A549 (cell line): Measurements from ENCODE around the gene ADAM12.
"Not testable (repeated sequence)": the region's sequence is repeated elsewhere in the genome, so short reads cannot be mapped to it uniquely, and the experiment has no call there.

Experiments used
- CBX8 ChIP-seq: fragments of 200-600 bp; sonication (generic); IDR thresholded peaks from 2 replicates; pipeline ENCODE4 v1.6.1; 2016
- CTCF ChIP-seq: fragments of >200 bp; sonication (Bioruptor Twin); formaldehyde crosslinking; IDR thresholded peaks from 3 replicates; pipeline ENCODE4 v1.5.1; 2016
- EP300 ChIP-seq, 2 experiments: fragments of >200 bp; sonication (Bioruptor Twin); formaldehyde crosslinking; IDR thresholded peaks; 2 replicates in 1 of 2; 3 replicates in 1 of 2; pipeline ENCODE4 v1.6.1; 2016 to 2017
- MAFK ChIP-seq: fragments of 450-650 bp; IDR thresholded peaks from 2 replicates; pipeline ENCODE4 v1.6.1; 2014; ENCODE audit not compliant: partially characterized antibody
- MAX ChIP-seq: IDR thresholded peaks from 2 replicates; pipeline ENCODE4 v1.6.1; 2012
- MAZ ChIP-seq: fragments of 150-350 bp; IDR thresholded peaks from 2 replicates; pipeline ENCODE4 v1.6.1; 2014; ENCODE audit warnings: antibody characterized with exemption, low read depth, low read length, borderline replicate concordance
- NPAS2 ChIP-seq: fragments of 250-450 bp; sonication (Bioruptor Pico); IDR thresholded peaks from 2 replicates; pipeline ENCODE4 v1.8.0; 2022; ENCODE audit warnings: mild to moderate bottlenecking, moderate library complexity, borderline replicate concordance
- PHF8 ChIP-seq: fragments of 200-600 bp; sonication (generic); IDR thresholded peaks from 2 replicates; pipeline ENCODE4 v1.6.1; 2016; ENCODE audit warnings: low read depth, mild to moderate bottlenecking, antibody characterized with exemption, moderate library complexity, borderline replicate concordance
- POLR2A ChIP-seq: IDR thresholded peaks from 2 replicates; pipeline ENCODE4 v1.6.1; 2012; ENCODE audit warnings: mild to moderate bottlenecking, low read length
- POLR2AphosphoS2 ChIP-seq: conservative IDR thresholded peaks from 2 replicates; pipeline ENCODE4 v1.6.1; 2012; ENCODE audit warnings: low read length, improper control_type of control experiment, inconsistent platforms
- REST ChIP-seq: fragments of 200-600 bp; sonication (generic); IDR thresholded peaks from 2 replicates; pipeline ENCODE4 v1.6.1; 2016; ENCODE audit warnings: antibody characterized with exemption, mild to moderate bottlenecking, moderate library complexity
- RFX5 ChIP-seq: fragments of 450-650 bp; IDR thresholded peaks from 2 replicates; pipeline ENCODE4 v1.7.1; 2014; ENCODE audit warnings: antibody characterized with exemption, mild to moderate bottlenecking, moderate library complexity
- RNF2 ChIP-seq: fragments of 200-600 bp; sonication (generic); IDR thresholded peaks from 2 replicates; pipeline ENCODE4 v1.6.1; 2016; ENCODE audit warnings: low read depth, mild to moderate bottlenecking, antibody characterized with exemption, moderate library complexity, borderline replicate concordance
- SREBF2 ChIP-seq: fragments of 450-650 bp; IDR thresholded peaks from 2 replicates; pipeline ENCODE4 v1.6.1; 2014; ENCODE audit warnings: mild to moderate bottlenecking, moderate library complexity

GRCh38 chr10:126047749-126048148, 340.5 kb downstream of the ADAM12 start:
- not testable (repeated sequence) for TF ChIP-seq MAX; CTCF; SREBF2; MAFK; CBX8; EP300 (IDR thresholded peaks at IDR 0.05); PHF8; MAZ; POLR2A; RFX5; POLR2AphosphoS2; NPAS2 (CRISPR knock-in tag); RNF2; REST
